COLO668 (cell line): ENCODE data around the gene VPS4A.

Experiments used
- DNase-seq: peaks from one replicate; lab custom pipeline; 2025; ENCODE audit not compliant: unreplicated experiment; lab: John Stamatoyannopoulos, UW

Gene VPS4A

DNA sequence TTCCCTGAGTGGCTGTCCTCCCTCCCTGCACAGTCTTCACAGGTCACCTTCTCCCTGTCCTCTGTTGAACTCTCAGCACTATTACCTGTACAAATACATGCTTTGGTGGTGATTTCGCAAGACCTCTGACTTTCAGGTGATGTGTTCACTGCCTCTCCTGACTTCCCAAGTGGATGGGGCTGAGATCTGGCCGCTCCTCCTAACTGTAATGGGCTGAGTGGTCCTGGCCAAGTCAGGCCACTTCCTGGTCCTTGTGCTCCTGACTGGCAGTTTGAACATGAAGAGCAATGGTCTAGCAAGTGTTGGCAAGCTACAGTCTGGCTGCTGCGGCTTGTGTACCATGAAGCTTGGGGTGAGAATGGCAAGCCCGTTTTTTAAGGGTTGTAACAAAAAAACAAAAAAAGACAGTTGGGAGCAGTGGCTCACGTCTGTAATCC is 52.1 kb downstream of the VPS4A start:
- DNase-seq, result no peak

GRCh38 chr16:69364088-69364487 is 52.9 kb downstream of the VPS4A start:
- DNase-seq, result no peak

DNA sequence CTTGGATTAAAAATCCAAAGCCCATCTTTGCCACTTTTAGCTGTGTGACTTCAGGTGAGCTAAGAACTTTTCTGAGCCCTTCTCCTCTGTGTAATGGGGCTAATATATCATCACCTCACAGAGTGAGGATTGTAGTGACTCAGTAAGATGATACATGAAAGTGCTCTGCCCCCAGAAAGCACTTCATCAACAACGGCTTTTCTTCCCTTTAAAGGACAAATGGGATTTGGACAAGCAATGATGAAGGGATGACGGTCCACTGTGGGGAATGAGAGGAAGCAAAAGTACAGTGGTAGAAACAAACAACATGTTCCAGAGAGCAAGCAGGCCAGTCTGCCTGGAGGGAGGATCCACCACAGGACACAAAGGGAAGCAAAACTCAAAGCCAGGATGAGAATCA is 54.8 kb downstream of the VPS4A start:
- DNase-seq, result no peak

- no peak for DNase-seq
Observed at GRCh38 chr16:69366431-69366830, 55.3 kb downstream of the VPS4A start.

GRCh38 chr16:69367980-69368379 is 56.8 kb downstream of the VPS4A start:
- no peak for DNase-seq

DNA sequence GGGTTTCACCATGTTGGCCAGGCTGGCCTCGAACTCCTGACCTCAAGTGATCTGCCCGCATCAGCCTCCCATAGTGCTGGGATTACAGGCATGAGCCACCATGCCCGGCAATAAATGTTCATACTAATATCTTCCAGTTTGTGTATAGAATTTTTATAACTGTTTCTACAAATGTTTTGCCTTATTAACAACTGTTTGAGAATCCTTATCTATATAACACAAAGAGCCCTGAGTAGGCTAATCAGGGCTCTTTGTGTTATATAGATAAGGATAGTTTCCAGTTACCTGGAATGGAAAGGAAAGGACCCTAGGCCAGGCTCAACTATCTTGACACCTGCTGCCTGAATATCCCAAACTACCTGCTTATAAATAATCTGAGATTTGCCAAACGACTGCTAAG is 57.7 kb downstream of the VPS4A start:
- DNase-seq, result no peak

DNA sequence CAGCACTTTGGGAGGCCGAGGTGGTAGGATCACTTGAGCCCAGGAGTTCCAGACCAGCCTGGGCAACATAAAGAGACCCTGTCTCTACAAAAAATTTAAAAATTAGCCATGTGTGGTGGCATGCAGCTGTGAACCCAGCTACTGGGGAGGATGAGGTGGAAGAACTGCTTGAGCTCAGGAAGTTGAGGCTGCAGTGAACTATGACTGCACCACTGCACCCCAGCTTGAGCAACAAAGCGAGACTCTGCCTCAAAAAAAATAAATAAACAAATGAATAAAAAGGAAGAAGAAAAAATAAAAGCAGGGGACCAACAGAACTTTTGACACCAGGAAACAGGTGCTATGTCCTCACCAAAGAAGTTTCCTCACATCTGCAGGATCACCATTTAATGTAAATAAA is 60.4 kb downstream of the VPS4A start:
- DNase-seq, result no peak

DNA sequence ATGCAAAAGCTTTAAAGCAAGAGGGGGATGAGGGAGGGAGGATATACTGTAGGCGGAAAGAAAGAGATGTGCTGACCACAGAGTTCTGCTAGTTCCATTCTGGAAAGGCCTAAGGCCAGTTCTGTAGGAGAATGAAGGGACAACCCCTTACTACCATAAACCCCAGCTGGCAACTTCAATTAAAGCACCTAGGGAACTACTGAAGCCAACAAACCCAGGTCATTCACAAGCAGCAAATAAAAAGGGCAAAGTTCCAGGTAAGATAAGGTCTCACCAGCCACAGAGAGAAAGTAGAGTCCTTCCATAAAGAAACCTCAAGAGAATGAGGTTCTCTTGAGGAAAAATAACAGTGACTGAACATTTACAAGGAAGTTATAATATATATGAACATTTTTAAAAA is 61.9 kb downstream of the VPS4A start:
- DNase-seq, result no peak
